HG03575 (cell line): ENCODE measurements around the gene ZNF248.
"Not testable (repeated sequence)": the region's sequence is repeated elsewhere in the genome, so short reads cannot be mapped to it uniquely, and the experiment has no call there.

Experiments
- ATAC-seq: cut with Tn5 transposase; IDR thresholded peaks from one replicate; pipeline ENCODE4 v1.9.1; 2021; ENCODE audit not compliant: unreplicated experiment, insufficient number of reproducible peaks, low FRiP score; ENCODE audit errors: extremely low read depth

The ZNF248 gene

DNA sequence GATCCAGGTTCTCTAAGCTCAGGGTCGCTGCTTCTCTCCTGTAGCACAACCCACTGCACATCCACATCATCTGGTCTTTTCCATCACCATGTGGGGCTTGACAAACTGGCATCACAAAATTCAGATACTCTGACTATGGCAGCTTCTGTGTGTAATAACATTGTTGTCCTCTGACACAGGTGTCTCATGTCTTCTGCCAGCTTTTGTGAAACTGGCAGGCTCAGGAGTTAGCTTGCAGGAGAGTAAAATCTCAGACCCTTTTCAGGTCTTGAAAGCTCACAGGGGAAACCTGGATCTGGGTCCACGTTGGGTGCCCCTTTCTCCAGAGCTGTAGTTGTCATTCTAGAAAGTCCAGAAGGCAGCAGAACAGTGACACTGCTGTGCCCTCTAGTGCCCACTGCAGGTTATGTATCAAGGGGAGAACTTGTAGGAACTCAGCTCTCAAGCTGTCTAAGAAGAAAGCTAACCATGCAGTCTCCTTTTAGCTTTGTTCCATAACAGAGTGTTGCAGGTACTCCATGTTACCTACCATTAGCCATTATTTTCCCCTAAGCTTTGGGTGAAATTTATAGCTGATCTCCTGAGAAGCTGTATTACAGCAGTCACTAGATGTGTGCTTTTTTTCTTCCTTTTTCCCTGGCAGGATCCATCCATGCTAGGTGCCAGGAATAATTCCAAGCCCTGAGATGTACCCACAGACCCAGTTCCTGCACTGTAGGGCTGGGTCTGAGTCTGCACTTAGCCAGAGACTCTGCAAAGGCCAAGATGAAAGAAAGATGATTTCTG lies 102.7 kb downstream of the ZNF248 start:
- no peak for ATAC-seq

DNA sequence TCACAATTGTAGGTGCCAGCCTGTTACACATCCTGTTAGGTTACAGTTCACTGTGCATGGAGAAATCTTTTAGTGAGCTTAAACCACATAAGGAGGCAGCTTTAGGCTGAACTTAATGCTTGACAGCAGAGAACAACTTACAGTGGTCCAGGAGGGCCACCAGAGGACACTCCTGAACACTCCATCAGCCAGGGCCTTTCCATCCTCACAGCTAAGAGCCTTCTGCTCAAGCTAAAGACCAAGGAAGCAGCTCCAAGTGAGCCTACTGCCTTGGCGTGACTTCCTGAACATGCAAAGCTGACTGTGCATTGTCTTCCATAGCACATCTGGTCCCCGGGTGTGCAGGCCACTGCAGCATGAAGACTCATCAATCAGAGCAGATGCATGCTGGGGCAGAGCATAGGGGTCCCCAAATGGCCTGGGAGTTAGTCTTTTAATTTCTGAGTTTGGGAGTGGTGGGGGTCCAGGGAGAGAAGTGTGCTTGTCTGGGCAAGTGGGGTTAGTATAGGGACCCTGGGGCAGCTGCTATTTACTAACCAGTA lies 105.0 kb downstream of the ZNF248 start:
- ATAC-seq, result no peak

DNA sequence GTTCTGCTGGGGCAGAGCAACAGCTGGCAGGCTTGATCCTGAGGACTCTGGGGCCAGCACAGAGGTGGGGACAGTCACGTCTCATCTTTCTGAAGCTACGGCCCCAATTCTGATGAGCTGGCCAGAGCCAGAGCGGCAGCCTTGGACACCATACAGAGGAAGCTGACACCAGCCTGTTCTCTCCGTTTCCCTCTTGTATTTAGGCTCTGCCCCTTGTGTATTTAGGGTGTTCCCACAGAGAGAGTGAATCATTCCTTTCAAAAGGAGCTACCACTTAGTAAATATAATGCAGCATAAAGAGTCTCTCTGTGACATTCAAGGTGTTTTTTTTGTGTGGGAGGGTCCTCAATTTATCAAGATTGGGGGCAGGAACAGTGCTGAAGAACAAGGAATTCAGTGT lies 109.2 kb downstream of the ZNF248 start:
- no peak for ATAC-seq

DNA sequence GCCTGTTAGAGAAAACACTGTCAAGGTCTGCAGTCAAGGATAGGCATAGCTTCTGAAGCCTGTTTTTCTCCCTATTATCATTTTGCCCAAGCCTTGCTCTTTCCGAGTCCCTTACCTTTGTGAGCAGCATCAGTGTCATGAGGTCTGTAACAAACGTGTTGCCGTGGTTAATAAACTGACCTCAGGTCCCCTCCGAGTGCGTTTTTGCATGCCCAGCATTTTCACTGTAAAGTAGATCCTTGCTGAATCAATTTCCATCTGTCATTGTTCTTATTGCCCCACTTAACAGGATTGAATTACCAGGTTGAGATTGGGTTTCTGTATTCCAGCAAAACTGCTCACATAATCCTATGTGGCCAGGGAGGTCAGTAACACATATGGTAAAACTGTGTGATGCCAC lies 110.3 kb downstream of the ZNF248 start:
- no peak for ATAC-seq

- no peak for ATAC-seq
These were observed 115.6 kb downstream of the ZNF248 start for GRCh38 chr10:37741831-37742230.

- no peak for ATAC-seq
These were observed 118.2 kb downstream of the ZNF248 start for GRCh38 chr10:37739181-37739580.

DNA sequence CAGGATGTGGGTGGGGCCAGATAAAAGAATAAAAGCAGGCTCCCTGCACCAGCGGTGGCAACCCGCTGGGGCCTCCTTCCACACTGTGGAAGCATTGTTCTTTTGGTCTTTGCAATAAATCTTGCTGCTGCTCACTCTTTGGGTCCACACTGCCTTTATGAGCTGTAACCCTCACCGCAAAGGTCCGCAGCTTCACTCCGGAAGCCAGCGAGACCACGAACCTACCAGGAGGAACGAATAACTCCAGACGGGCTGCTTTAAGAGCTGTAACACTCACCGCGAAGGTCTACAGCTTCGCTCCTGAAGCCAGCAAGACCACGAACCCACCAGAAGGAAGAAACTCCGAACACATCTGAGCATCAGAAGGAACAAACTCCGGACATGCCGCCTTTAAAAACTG lies 119.2 kb downstream of the ZNF248 start:
- ATAC-seq, result not testable (repeated sequence)

- ATAC-seq, result no peak
These were observed 120.1 kb downstream of the ZNF248 start for GRCh38 chr10:37737336-37737735.

DNA sequence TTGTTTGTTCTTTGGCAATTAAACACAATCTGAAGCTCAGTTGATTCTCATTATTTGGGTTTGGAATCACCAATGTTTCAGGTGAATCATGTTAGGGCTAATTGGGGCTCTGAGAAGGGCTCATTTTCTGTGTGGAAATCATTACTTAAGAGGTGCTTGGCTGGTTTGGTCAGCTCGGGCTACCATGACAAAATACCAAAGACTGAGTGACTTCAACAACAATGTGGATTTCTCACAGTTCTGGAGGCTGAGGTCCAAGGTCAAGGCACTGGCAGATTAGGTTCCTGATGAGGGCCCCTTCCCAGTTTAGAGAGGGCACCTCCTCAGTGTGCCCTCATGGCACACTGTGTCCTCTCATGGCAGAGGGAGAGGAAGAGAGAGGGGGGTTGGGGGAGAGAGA lies 121.3 kb downstream of the ZNF248 start:
- no peak for ATAC-seq

- ATAC-seq, result no peak
These were observed 122.4 kb downstream of the ZNF248 start for GRCh38 chr10:37734971-37735370.
